ENCODE measurements around the gene AFAP1.
A peak's percentile ranks its signal among the peaks of the same experiment; 100 is the strongest.

Gene AFAP1

GRCh38 chr4:7767966-7768365 is 171.7 kb downstream of the AFAP1 start:
- DNase-seq (ENCODE audit: low spot score) = no peak

GRCh38 chr4:7767526-7767925 is 172.1 kb downstream of the AFAP1 start:
- no peak for DNase-seq (ENCODE audit: low spot score)

GRCh38 chr4:7766661-7767345 is 172.9 kb downstream of the AFAP1 start:
- DNase-seq (ENCODE audit: low spot score) = no peak

- no peak for DNase-seq (ENCODE audit: low spot score)
These were observed 173.6 kb downstream of the AFAP1 start for GRCh38 chr4:7766086-7766485.

GRCh38 chr4:7765666-7766065 is 174.0 kb downstream of the AFAP1 start:
- DNase-seq (ENCODE audit: low spot score) = no peak

- no peak for DNase-seq (ENCODE audit: low spot score)
These were observed 175.2 kb downstream of the AFAP1 start for GRCh38 chr4:7764466-7764865.

- DNase-seq (ENCODE audit: low spot score) = no peak
These were observed 175.9 kb downstream of the AFAP1 start for GRCh38 chr4:7763788-7764187.

- DNase-seq (ENCODE audit: low spot score) = no peak
These were observed 176.6 kb downstream of the AFAP1 start for GRCh38 chr4:7763106-7763505.

- DNase-seq (ENCODE audit: low spot score) = no peak
These were observed 177.2 kb downstream of the AFAP1 start for GRCh38 chr4:7762376-7763030.

- DNase-seq (ENCODE audit: low spot score) = peak; percentile 16
These were observed 177.9 kb downstream of the AFAP1 start for GRCh38 chr4:7761720-7762119.

- no peak for DNase-seq (ENCODE audit: low spot score)
These were observed 178.3 kb downstream of the AFAP1 start for GRCh38 chr4:7761312-7761711.

- DNase-seq (ENCODE audit: low spot score) = no peak
These were observed 179.0 kb downstream of the AFAP1 start for GRCh38 chr4:7760706-7761105.

GRCh38 chr4:7760228-7760627 is 179.4 kb downstream of the AFAP1 start:
- DNase-seq (ENCODE audit: low spot score) = no peak

- no peak for DNase-seq (ENCODE audit: low spot score)
These were observed 180.0 kb downstream of the AFAP1 start for GRCh38 chr4:7759635-7760034.

GRCh38 chr4:7759216-7759615 is 180.4 kb downstream of the AFAP1 start:
- no peak for DNase-seq (ENCODE audit: low spot score)

- DNase-seq (ENCODE audit: low spot score) = no peak
These were observed 181.2 kb downstream of the AFAP1 start for GRCh38 chr4:7758476-7758875.

- DNase-seq (ENCODE audit: low spot score) = peak; percentile 18
These were observed 181.9 kb downstream of the AFAP1 start for GRCh38 chr4:7757501-7758471.

GRCh38 chr4:7756561-7757355 is 182.9 kb downstream of the AFAP1 start:
- no peak for DNase-seq (ENCODE audit: low spot score)

GRCh38 chr4:7756071-7756470 is 183.6 kb downstream of the AFAP1 start:
- DNase-seq (ENCODE audit: low spot score) = no peak

GRCh38 chr4:7755561-7755960 is 184.1 kb downstream of the AFAP1 start:
- DNase-seq (ENCODE audit: low spot score) = no peak

- no peak for DNase-seq (ENCODE audit: low spot score)
These were observed 184.9 kb downstream of the AFAP1 start for GRCh38 chr4:7754565-7755262.

Data from LoVo (cell line).